Liver (tissue), 9 donors: Measurements from ENCODE around the gene LRMDA. TPM values are rescaled to one million over a fixed set of nuclear protein-coding genes. Genes with fewer than 3 reads are reported as not detected.
"Not testable (repeated sequence)": the region's sequence is repeated elsewhere in the genome, so short reads cannot be mapped to it uniquely, and the experiment has no call there.

Experiments
- DNase-seq: peaks from one replicate; pipeline ENCODE4 v3.0.0-alpha.2; 2017; ENCODE audit warnings: low spot score
- H3K27ac ChIP-seq, 2 donors: one replicate each; pipeline ENCODE4 v1.7.0; 2013; ENCODE audit warnings: inconsistent platforms in 2 of 2, low read length in 2 of 2, control low read depth in 1 of 2, low read depth in 1 of 2, mild to moderate bottlenecking in 1 of 2
- H3K27me3 ChIP-seq, 4 donors: one replicate each; pipeline versions ENCODE4 v1.6.1 to v1.7.0; 2013; ENCODE audit warnings: low read length in 3 of 4, inconsistent platforms in 1 of 4, mild to moderate bottlenecking in 1 of 4, moderate library complexity in 1 of 4; ENCODE audit not compliant: control insufficient read depth in 4 of 4, insufficient read depth in 4 of 4
- H3K36me3 ChIP-seq, 4 donors: one replicate each; pipeline versions ENCODE4 v1.6.1 to v1.7.0; 2013; ENCODE audit warnings: low read length in 3 of 4, mild to moderate bottlenecking in 3 of 4, low read depth in 1 of 4, moderate library complexity in 1 of 4; ENCODE audit not compliant: control insufficient read depth in 4 of 4, insufficient read depth in 3 of 4
- H3K4me1 ChIP-seq, 4 donors: one replicate each; pipeline versions ENCODE4 v1.6.1 to v1.7.0; 2013; ENCODE audit warnings: low read length in 3 of 4, mild to moderate bottlenecking in 3 of 4, moderate library complexity in 1 of 4; ENCODE audit not compliant: control insufficient read depth in 4 of 4, insufficient read depth in 4 of 4
- H3K4me3 ChIP-seq, 3 donors: one replicate each; pipeline versions ENCODE4 v1.6.1 to v1.7.0; 2013; ENCODE audit warnings: low read length in 3 of 3, control low read depth in 1 of 3, low read depth in 1 of 3, mild to moderate bottlenecking in 1 of 3
- H3K9ac ChIP-seq, 2 donors: one replicate each; pipeline ENCODE4 v1.7.0; 2013; ENCODE audit warnings: low read length in 2 of 2, mild to moderate bottlenecking in 2 of 2, moderate library complexity in 2 of 2, control low read depth in 1 of 2, low read depth in 1 of 2
- H3K9me3 ChIP-seq, 4 donors: one replicate each; pipeline versions ENCODE4 v1.6.1 to v1.7.0; 2013; ENCODE audit warnings: low read length in 3 of 4; ENCODE audit not compliant: control insufficient read depth in 4 of 4
- FOXA1 ChIP-seq: IDR thresholded peaks from 2 replicates; pipeline ENCODE4 v1.6.1; 2016; ENCODE audit warnings: antibody characterized with exemption
- FOXA2 ChIP-seq: IDR thresholded peaks from 2 replicates; pipeline ENCODE4 v1.6.1; 2016; ENCODE audit warnings: antibody characterized with exemption
- GABPA ChIP-seq, 2 donors: IDR thresholded peaks in 1 of 2; conservative IDR thresholded peaks in 1 of 2; 2 replicates each; pipeline ENCODE4 v1.6.1; 2016; ENCODE audit warnings: antibody characterized with exemption in 2 of 2, mild to moderate bottlenecking in 1 of 2, moderate library complexity in 1 of 2
- HNF4A ChIP-seq, 2 donors: conservative IDR thresholded peaks; 2 replicates each; pipeline ENCODE4 v1.6.1; 2016; ENCODE audit warnings: antibody characterized with exemption in 2 of 2, mild to moderate bottlenecking in 2 of 2
- HNF4G ChIP-seq: IDR thresholded peaks from 2 replicates; pipeline ENCODE4 v1.6.1; 2016; ENCODE audit warnings: antibody characterized with exemption
- JUND ChIP-seq, 2 donors: IDR thresholded peaks; 2 replicates each; pipeline ENCODE4 v1.6.1; 2016; ENCODE audit warnings: antibody characterized with exemption in 2 of 2
- NR2F2 ChIP-seq: IDR thresholded peaks from 2 replicates; pipeline ENCODE4 v1.6.1; 2016; ENCODE audit warnings: antibody characterized with exemption
- RAD21 ChIP-seq, 2 donors: IDR thresholded peaks; 2 replicates each; pipeline ENCODE4 v1.6.1; 2016; ENCODE audit warnings: antibody characterized with exemption in 2 of 2, mild to moderate bottlenecking in 2 of 2
- RXRA ChIP-seq, 2 donors: IDR thresholded peaks; 2 replicates each; pipeline ENCODE4 v1.6.1; 2017 to 2018; ENCODE audit warnings: antibody characterized with exemption in 2 of 2, mild to moderate bottlenecking in 1 of 2
- TAF1 ChIP-seq: conservative IDR thresholded peaks from 2 replicates; pipeline ENCODE4 v1.6.1; 2016; ENCODE audit warnings: antibody characterized with exemption, mild to moderate bottlenecking
- YY1 ChIP-seq: IDR thresholded peaks from 2 replicates; pipeline ENCODE4 v1.6.1; 2016; ENCODE audit warnings: antibody characterized with exemption, mild to moderate bottlenecking
- WGBS: extraction: QIAGEN DNeasy Blood & Tissue Kit; methylation state at CpG from one replicate; pipeline ENCODE4 v1.1.7; 2013; 5-methylcytosine and 5-hydroxymethylcytosine counted together
- polyA plus RNA-seq, 2 donors: library from polyadenylated mRNA; stranded (reverse) in 1 of 2; unstranded in 1 of 2; fragments of 200-250 nt in 1 of 2; fragments of >200 nt in 1 of 2; fragmentation: Nextera tagmentation in 1 of 2; extraction: Ambion mirVana in 1 of 2; gene quantifications; one replicate each; pipeline versions ENCODE4 v1.2.1 to v1.2.3, GENCODE V29; 2013 to 2015
- total RNA-seq, 2 donors: library from RNA; depleted of rRNA; stranded (reverse); fragments of >200 nt; gene quantifications; one replicate each; pipeline ENCODE4 v1.2.3, GENCODE V29; 2014
- TF ChIP-seq, protein P1 (sequence below): IDR thresholded peaks from 2 replicates; pipeline ENCODE4 v1.6.1; 2016; ENCODE audit warnings: antibody characterized with exemption
- TF ChIP-seq, protein P2 (sequence below): IDR thresholded peaks from 2 replicates; pipeline ENCODE4 v1.6.1; 2016; ENCODE audit warnings: antibody characterized with exemption
- TF ChIP-seq, protein P3 (sequence below): IDR thresholded peaks from 2 replicates; pipeline ENCODE4 v1.6.1; 2016; ENCODE audit warnings: antibody characterized with exemption
- donor health status: healthy.
- donor health status: healthy.
- donor health status: healthy.
- donor health status: healthy.
- donor health status: healthy.

LRMDA gene
- total and polyA plus RNA-seq, 4 donors: 7.9 to 15.8 (median 11.3) TPM

DNA sequence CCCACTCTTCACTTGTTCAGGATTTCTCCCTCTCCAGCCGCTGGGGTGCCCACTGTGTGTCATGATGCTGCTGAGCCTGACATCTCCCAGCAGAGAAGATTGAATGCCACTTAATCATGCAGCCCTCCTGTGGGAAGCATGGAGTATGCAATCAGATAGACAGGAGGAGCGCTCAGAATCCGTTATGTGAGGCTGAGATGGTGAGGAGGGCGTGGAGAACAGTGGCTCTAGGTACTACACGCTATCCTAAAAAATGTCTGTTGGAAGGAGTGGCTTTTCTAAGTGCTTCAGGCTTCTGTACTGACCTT lies 334.3 kb downstream of the LRMDA start:
- H3K27ac ChIP-seq: no peak overlapping the region
- no peaks in the 10 kb centered on the region for H3K27me3 ChIP-seq
- WGBS: 96% methylated on average over 5 of the region's 5 CpGs
- no peaks in the 10 kb centered on the region for H3K9me3 ChIP-seq
- no peak overlapping the region for H3K4me3 ChIP-seq
- H3K9ac ChIP-seq: no peak overlapping the region
- no peak for TF ChIP-seq JUND (IDR thresholded peaks at IDR 0.05)
- no peak for TF ChIP-seq GABPA (IDR thresholded peaks at IDR 0.05 in 1 of 2, conservative IDR thresholded peaks at IDR 0.05 in 1 of 2)
- TF ChIP-seq HNF4A (conservative IDR thresholded peaks at IDR 0.05): no peak
- TF ChIP-seq TAF1: no peak
- no peak for TF ChIP-seq YY1
- TF ChIP-seq FOXA1: no peak
- no peak for TF ChIP-seq RXRA (IDR thresholded peaks at IDR 0.05)
- H3K4me1 ChIP-seq: peaks cover 0 to 7% (median under 1%) of the 10 kb centered on the region in 4 donors
- no peaks in the 10 kb centered on the region for H3K36me3 ChIP-seq
- DNase-seq: no peak

DNA sequence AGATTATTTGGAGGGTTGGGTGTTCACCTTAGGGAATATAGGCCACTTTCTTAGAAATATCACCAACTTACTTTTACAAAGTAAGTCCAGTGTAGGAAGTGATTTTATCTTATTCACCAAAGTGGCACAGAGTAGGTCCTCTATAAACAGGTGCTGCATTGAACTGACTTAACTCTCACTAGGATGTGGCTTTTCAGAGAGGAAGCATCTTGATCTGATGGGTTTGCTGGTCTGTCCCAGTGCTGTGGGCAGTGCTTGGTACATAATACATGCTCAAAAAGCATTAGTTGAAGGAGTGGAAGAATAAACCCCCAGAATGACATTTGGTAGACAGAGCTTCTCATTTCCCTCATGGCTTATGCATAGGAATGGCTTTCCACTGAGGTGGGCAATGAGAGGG lies 334.7 kb downstream of the LRMDA start:
- no peak for DNase-seq
- H3K36me3 ChIP-seq: no peaks in the 10 kb centered on the region
- H3K27ac ChIP-seq: no peak overlapping the region
- H3K4me3 ChIP-seq: no peak overlapping the region
- peaks cover 0 to 7% (median under 1%) of the 10 kb centered on the region in 4 donors for H3K4me1 ChIP-seq
- no peak overlapping the region for H3K9ac ChIP-seq
- H3K27me3 ChIP-seq: no peaks in the 10 kb centered on the region
- no peaks in the 10 kb centered on the region for H3K9me3 ChIP-seq
- TF ChIP-seq, protein P1, sequence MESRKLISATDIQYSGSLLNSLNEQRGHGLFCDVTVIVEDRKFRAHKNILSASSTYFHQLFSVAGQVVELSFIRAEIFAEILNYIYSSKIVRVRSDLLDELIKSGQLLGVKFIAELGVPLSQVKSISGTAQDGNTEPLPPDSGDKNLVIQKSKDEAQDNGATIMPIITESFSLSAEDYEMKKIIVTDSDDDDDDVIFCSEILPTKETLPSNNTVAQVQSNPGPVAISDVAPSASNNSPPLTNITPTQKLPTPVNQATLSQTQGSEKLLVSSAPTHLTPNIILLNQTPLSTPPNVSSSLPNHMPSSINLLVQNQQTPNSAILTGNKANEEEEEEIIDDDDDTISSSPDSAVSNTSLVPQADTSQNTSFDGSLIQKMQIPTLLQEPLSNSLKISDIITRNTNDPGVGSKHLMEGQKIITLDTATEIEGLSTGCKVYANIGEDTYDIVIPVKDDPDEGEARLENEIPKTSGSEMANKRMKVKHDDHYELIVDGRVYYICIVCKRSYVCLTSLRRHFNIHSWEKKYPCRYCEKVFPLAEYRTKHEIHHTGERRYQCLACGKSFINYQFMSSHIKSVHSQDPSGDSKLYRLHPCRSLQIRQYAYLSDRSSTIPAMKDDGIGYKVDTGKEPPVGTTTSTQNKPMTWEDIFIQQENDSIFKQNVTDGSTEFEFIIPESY: no peak
- TF ChIP-seq TAF1 (no peak), HNF4G (no peak), JUND (IDR thresholded peaks at IDR 0.05) (no peak), NR2F2 (no peak), HNF4A (conservative IDR thresholded peaks at IDR 0.05) (no peak), RAD21 (IDR thresholded peaks at IDR 0.05) (no peak), FOXA2 (no peak)
- TF ChIP-seq, protein P2, sequence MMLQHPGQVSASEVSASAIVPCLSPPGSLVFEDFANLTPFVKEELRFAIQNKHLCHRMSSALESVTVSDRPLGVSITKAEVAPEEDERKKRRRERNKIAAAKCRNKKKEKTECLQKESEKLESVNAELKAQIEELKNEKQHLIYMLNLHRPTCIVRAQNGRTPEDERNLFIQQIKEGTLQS: no peak
- TF ChIP-seq, protein P3, sequence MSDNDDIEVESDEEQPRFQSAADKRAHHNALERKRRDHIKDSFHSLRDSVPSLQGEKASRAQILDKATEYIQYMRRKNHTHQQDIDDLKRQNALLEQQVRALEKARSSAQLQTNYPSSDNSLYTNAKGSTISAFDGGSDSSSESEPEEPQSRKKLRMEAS: no peak

DNA sequence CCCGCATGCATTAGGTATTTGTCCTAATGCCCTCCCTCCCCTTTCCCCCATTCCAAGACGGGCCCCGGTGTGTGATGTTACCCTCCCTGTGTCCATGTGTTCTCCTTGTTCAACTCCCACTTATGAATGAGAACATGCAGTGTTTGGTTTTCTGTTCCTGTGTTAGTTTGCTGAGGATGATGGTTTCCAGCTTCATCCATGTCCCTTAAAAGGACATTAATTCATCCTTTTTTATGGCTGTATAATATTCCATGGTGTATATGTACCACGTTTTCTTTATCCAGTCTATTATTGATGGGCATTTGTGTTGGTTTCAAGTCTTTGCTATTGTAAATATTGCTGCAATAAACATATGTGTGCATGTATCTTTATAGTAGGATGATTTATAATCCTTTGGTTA lies 335.3 kb downstream of the LRMDA start:
- peaks cover 1 to 13% (median 6%) of the 10 kb centered on the region in 4 donors for H3K4me1 ChIP-seq
- H3K36me3 ChIP-seq, H3K4me3 ChIP-seq, H3K27ac ChIP-seq, H3K9ac ChIP-seq, H3K27me3 ChIP-seq, DNase-seq, H3K9me3 ChIP-seq: not testable (repeated sequence)
- 98% methylated on average over 4 of the region's 4 CpGs for WGBS
